Measurements from ENCODE around the gene CDH2. TPM values are rescaled to one million over a fixed set of nuclear protein-coding genes. Genes with fewer than 3 reads are reported as not detected.

Gene CDH2
- total RNA-seq, 1 donor from 2014 or later, result 363 TPM

- Histone ChIP-seq H3K4me3 (ENCODE audit: insufficient read depth, low read depth, low read length) (no peak overlapping the region), H2AFZ (ENCODE audit: low read depth, low read length) (no peak overlapping the region), H3K9ac (ENCODE audit: low read length) (no peak overlapping the region), H3K79me2 (ENCODE audit: insufficient read depth, low read length) (no peaks in the 10 kb centered on the region), H3K4me2 (ENCODE audit: low read length) (no peak overlapping the region), H3K36me3 (ENCODE audit: insufficient read depth, low read length) (no peaks in the 10 kb centered on the region), H3K9me3 (ENCODE audit: insufficient read depth, low read depth, low read length) (no peaks in the 10 kb centered on the region), H4K20me1 (ENCODE audit: insufficient read depth, low read length) (no peaks in the 10 kb centered on the region), H3K4me1 (ENCODE audit: insufficient read depth, low read length) (peaks cover 13% of the 10 kb centered on the region), H3K27me3 (ENCODE audit: insufficient read depth, low read length) (no peaks in the 10 kb centered on the region), H3K27ac (ENCODE audit: low read depth, low read length) (no peak overlapping the region)
- no peak overlapping the region for H3K27ac Mint-ChIP-seq (ENCODE audit: unreplicated experiment)
- H3K4me3 Mint-ChIP-seq (ENCODE audit: unreplicated experiment), result no peak overlapping the region
- DNase-seq (ENCODE audit: low read depth) (no peak), FAIRE-seq (no peak)
- no peaks in the 10 kb centered on the region for H3K27me3 Mint-ChIP-seq (ENCODE audit: low read depth, unreplicated experiment)
- H3K36me3 Mint-ChIP-seq (ENCODE audit: low read depth, unreplicated experiment), result no peaks in the 10 kb centered on the region
- no peaks in the 10 kb centered on the region for H3K9me3 Mint-ChIP-seq (ENCODE audit: unreplicated experiment)
- peaks cover 10% of the 10 kb centered on the region for H3K4me1 Mint-ChIP-seq (ENCODE audit: low read depth, unreplicated experiment)
- no peak for TF ChIP-seq CTCF (IDR thresholded peaks at IDR 0.05; ENCODE audit: insufficient read depth, low read depth, low read length)
- no peak for TF ChIP-seq EZH2 (IDR thresholded peaks at IDR 0.05; ENCODE audit: insufficient read depth, low read length)
These were observed 24.1 kb upstream of the CDH2 start for GRCh38 chr18:28201056-28201455.

GRCh38 chr18:28198620-28199019 lies 21.7 kb upstream of the CDH2 start:
- H3K9me3 ChIP-seq (ENCODE audit: insufficient read depth, low read depth, low read length), result no peaks in the 10 kb centered on the region
- no peak overlapping the region for H3K27ac Mint-ChIP-seq (ENCODE audit: unreplicated experiment)

More at GRCh38 chr18:28198620-28199019, 21.7 kb upstream of the CDH2 start:
- Histone ChIP-seq H3K9ac (ENCODE audit: low read length) (no peak overlapping the region), H3K79me2 (ENCODE audit: insufficient read depth, low read length) (no peaks in the 10 kb centered on the region), H3K4me3 (ENCODE audit: insufficient read depth, low read depth, low read length) (no peak overlapping the region), H4K20me1 (ENCODE audit: insufficient read depth, low read length) (no peaks in the 10 kb centered on the region), H3K27ac (ENCODE audit: low read depth, low read length) (no peak overlapping the region), H3K36me3 (ENCODE audit: insufficient read depth, low read length) (no peaks in the 10 kb centered on the region), H3K27me3 (ENCODE audit: insufficient read depth, low read length) (no peaks in the 10 kb centered on the region), H2AFZ (ENCODE audit: low read depth, low read length) (no peak overlapping the region), H3K4me2 (ENCODE audit: low read length) (no peak overlapping the region), H3K4me1 (ENCODE audit: insufficient read depth, low read length) (no peaks in the 10 kb centered on the region)
- no peak for FAIRE-seq
- Mint-ChIP-seq H3K4me3 (ENCODE audit: unreplicated experiment) (no peak overlapping the region), H3K4me1 (ENCODE audit: low read depth, unreplicated experiment) (peaks cover 2% of the 10 kb centered on the region), H3K36me3 (ENCODE audit: low read depth, unreplicated experiment) (no peaks in the 10 kb centered on the region), H3K27me3 (ENCODE audit: low read depth, unreplicated experiment) (no peaks in the 10 kb centered on the region), H3K9me3 (ENCODE audit: unreplicated experiment) (no peaks in the 10 kb centered on the region)
- DNase-seq (ENCODE audit: low read depth), result no peak
- TF ChIP-seq EZH2 (IDR thresholded peaks at IDR 0.05; ENCODE audit: insufficient read depth, low read length), result no peak
- no peak for TF ChIP-seq CTCF (IDR thresholded peaks at IDR 0.05; ENCODE audit: insufficient read depth, low read depth, low read length)
